NK-92 (cell line): ENCODE measurements around the gene WASHC3.
"Not testable (repeated sequence)": the region's sequence is repeated elsewhere in the genome, so short reads cannot be mapped to it uniquely, and the experiment has no call there.

Experiments
- DNase-seq: peaks from one replicate; lab custom pipeline; 2025; ENCODE audit not compliant: unreplicated experiment; lab: John Stamatoyannopoulos, UW

WASHC3 gene, protein sequence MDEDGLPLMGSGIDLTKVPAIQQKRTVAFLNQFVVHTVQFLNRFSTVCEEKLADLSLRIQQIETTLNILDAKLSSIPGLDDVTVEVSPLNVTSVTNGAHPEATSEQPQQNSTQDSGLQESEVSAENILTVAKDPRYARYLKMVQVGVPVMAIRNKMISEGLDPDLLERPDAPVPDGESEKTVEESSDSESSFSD

DNA sequence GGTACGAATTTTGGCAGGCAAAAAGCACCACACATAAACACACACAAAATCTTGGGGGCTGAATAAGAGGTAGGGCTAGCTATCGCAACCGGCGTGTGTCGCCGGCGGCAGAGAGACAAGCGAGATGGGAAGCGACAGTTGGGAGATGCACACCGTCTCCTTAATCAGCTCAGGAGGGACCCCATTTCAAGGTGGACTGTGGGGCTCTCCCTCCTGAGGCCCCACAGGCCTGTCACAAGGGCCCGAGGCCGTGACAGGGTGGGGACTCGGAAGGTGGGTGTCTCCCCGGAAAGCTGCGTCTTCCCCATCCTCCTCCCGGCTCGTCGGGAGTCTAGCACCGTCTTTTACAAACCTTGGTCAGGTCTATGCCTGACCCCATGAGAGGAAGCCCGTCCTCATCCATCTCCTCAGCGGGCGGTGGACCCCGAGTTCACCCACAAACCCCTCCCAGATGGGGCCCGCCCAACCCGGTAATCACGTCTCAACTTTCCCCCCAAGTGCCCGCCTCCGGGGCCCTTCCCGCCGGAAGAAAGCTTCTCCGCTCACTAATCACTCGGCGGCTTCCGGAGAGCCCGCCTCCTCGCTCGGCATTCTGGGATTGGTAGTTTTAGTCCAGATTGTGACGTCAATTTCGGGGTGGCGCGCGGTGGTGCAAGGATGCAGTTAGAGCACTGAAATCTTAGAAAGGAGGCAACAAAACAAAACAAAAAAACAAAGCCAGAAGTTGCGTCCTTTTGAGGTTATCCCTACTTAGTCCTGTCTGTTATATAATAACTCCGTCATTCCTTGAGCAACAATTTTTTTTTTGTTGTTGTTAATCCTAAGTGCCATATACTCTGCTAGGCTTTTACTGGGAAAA, at the start of gene WASHC3:
TSS of gene WASHC3 (minus strand) at position 432 of the 859 bp plus-strand sequence. CDS start at position 403, 29 bp downstream.
- DNase-seq: peak; percentile 60

DNA sequence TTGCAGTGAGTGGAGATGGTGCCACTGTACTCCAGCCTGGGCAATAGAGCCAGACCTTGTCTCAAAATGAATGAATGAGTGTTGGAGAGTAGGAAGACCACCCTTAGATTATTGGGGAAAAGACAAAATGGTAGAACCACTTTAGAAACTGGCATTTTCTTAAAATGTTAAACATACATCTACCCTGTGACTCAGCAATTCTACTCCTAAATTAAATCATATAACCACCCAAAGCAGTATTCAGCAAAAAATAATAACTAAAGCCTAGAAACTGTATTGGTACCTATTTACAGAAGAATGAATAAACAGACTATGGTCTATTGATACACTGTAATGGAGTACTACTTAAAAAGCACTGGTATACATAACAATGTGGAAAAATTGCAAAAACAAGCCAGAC, 49.0 kb upstream of the WASHC3 start:
- no peak for DNase-seq

DNA sequence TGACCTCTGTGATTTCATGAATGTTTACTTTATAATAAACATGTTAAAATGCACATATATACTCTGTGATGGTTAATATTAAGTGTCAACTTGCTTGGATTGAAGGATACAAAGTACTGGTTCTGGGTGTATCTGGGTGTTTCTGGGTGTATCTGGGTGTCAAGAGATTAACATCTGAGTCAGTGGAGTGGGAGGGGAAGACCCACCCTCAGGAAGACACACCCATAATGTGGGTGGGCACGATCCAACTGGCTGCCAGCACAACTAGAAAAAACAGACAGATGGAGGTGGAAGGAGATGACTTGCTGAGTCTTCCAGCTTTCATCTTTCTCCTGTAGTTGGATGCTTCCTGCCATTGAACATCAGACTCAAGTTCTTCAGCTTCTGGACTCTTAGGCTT, 46.2 kb upstream of the WASHC3 start:
- no peak for DNase-seq

DNA sequence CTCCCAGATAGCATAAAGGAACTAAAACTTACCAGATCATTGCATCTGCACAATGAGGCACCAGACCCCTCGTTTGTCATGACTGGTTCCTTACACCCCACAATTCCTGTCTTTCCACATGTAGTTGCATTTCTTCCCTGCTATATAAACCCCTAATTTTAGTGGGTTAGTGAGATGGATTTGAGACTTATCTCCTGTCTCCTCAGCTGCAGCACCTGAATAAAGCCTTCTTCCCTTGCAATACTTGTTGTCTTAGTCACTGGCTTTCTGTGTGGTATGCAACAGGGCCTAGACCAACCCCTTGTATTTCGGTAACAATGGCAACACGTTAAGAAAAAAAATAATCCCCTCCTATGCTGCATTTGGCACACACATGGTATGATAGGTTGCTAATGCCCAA, 45.1 kb upstream of the WASHC3 start:
- no peak for DNase-seq

DNA sequence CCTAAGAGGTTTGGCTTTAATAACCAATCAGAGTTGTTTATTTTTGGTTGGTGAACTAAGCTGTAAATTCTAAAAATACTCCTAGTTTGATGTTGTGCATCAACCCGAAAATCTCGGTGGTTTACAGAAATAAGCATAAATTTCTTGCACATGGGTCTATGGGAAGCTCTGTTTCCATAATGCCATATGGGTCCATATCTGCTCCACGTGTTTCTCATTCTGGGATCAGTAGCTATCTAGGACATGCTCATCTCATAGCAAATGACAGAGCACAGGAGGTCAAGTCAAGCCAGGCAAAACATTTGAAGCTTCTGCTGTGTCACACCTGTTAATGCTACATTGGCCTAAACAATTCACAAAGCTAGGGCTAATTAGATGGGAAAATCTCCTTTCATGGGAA, 35.1 kb upstream of the WASHC3 start:
- DNase-seq: no peak

DNA sequence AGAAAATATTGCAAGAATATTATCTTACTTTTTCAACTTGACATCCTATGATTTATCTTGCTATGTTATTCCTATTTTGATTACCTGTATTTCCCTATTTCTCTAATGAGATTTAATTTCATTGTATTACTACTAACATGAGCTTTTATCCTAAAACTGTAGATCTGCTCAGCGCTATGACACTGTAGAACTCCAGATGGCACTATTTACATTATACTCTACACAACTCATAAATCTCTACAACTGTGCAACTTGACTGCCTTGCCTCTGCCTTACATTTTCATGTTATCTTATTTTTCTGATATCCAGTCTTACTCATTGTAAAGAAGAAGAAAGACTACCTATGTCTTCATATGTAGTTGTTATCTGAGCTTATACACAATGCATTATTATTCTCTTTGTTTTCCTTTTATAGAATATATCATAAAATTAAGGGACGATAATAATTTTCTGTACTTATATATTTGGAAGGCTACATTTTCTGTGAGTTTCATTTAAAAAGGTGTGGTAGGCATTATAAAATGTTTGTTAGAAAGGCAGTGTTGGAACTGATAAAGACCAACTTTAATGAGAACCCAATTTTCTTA, 34.0 kb upstream of the WASHC3 start:
- DNase-seq: no peak

DNA sequence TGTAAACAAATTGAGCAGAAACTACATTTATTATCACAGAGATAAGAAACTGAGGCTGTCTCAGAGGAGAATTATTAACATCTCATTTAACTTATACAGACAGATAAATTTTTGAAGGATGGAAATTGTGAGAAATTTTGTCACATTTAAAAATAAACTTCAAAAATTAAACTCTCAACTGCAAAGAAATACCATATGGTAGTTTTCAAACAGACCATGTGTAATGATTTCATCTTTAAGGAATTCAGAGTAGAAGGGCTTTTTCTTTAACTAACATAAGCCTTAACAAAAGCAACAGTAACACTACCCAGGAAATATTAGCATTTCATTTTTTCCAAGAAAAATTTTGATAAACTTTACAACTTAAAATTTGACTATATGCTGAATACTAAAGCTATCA, 31.5 kb upstream of the WASHC3 start:
- no peak for DNase-seq

DNA sequence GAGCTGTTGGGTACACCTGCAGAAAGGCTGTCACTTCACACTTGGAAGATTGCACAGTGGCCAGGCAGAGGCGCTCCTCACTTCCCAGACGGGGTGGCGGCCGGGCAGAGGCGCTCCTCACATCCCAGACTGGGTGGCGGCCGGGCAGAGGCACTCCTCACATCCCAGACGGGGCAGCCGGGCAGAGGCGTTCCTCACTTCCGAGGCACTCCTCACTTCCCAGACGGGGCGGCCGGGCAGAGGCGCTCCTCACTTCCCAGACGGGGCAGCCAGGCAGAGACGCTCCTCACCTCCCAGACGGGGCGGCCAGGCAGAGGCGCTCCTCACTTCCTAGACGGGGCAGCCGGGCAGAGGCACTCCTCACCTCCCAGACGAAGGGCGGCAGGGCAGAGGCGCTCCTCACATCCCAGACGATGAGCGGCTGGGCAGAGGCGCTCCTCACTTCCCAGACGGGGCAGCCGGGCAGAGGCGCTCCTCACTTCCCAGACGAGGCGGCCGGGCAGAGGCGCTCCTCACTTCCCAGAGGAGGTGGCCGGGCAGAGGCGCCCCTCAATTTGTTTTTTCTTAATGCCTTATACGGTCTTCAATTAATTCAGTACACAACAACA, 27.5 kb upstream of the WASHC3 start:
- not testable (repeated sequence) for DNase-seq

DNA sequence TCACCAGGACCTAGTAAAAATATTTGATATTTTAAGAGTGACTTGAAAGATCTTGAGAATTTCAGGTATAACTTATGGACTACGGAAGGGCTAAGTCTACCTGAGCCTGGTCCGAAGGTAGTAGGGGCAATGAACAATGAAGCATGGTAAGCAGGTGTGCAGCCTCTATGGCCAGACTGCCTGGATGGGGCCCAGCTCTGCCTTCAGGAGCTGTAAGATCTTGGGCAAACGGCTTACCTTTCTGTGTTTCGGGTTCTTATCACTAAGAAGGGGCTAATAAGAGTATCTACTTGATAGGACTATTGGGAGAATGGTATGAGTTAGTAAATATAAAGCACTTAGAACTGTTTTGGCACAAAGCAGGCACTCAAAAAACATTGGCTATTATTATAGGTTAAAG, 19.1 kb upstream of the WASHC3 start:
- no peak for DNase-seq

DNA sequence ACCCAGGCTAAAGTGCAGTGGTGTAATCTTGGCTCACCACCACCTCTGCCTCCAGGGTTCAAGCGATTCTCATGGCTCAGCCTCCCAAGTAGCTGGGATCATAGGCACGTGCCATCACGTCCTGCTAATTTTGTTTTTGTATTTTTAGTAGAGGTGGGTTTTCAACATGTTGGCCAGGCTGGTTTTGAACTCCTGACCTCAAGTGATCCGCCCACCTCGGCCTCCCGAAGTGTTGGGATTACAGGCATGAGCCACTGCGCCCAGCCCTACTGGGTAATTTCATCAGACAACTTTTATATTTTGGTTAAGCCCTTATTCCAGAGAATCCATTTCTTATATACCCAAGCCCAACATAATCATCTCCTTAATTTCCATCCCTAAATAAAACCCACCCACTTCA, 10.3 kb upstream of the WASHC3 start:
- not testable (repeated sequence) for DNase-seq

DNA sequence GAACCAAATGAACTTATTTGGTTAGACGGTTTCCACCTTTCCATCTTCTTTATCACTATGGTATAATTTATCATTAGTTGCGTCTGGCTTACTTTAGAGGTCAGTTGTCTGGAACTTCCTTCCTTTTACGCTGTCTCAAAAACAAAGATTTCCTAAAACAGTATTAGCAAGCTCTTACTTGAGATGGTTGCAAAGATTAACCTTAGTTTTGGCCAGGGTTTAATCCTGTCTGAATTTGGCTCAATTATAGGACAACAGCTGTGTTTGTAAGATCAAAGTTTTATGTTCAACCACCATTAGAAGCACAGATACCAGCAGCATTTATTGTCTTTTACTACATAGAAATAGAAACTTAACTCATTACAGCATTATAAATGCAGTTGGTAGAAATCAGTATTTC, 7.9 kb upstream of the WASHC3 start:
- DNase-seq: no peak

DNA sequence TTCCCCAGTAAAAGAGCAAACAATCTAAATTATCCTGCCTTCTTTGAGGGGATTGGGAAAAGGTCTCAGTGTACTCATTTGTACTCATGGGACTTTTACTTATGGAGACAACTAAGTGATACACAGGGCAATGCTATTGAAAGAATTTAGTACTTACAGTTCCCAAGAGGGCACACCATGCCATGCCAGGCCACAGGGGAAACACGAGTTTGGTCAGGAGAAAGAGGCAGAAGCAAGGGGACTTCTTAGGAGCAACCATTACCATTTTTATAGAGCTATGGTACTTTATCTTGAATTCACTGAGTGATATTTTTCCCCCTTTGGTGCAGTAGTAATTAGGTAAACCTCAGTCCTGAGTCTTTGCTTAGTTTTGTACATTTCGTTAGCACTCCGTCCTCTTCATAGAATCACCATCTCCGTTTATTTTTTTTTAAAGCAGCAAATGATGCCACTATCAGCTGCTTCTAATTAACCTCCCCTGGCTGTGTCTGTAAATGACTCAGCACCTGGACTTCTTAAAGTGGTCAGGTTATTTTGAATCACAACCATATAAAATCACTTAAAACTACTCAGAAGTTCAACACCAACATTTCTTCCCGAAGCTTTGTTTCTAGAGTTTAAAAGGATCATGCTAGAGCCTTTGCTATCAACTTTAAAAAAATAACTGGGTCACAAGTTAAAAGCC, 5.9 kb upstream of the WASHC3 start:
- DNase-seq: no peak

DNA sequence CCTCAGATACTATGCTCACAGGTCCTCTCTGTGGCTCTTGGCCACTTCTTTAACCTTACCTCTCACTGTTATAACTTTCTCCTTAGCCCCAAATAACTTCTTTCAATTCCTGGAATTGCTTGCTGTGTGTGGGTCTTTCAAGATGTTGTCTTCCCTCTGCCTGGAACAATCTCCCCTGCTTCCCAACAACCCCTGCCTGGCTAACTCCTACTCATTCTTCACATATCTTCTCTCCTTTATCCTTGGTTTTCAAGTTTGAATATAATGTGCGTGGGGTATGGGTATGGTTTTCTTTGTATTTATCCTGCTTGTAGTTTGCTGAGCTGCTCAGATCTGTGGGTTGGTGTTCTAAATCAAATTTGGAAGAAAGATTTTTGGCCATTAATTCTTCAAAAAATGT, 2.7 kb upstream of the WASHC3 start:
- no peak for DNase-seq

DNA sequence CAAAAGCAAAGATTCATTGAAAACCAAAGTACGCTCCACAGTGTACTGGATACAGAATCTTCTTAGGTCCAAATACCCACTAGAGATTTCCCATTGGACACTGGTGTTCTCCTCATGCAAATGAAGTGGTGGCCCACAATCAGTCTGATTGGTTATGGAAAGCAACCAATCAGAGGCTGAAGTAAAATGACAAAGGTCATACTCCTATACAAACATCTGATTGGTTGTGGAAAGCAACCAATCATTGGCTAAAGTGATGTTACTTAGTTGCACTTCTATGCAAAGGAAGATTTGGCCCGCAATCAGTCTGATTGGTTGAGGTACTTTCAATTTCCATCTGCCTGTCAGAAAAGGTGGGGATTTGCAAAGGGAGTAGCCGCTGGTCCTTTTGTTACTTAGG, 1.3 kb upstream of the WASHC3 start:
- DNase-seq: no peak

DNA sequence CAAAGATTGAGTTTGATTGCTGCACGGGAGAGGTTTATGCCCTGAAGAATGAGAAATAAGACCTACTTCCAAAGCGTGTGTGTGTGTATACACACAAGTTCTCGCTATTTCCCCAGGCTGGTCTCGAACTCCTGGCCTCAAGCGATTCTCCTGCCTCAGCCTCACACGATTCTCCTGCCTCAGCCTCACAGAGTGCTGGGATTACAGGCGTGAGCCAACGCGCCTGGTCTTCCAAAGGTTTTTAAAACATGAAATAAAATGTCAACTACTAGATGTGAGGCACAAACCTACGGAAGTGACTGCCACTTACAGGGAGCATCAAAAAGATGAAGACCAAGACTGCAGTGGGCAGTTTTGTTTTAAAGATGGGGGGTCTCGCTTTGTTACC, 622 bp upstream of the WASHC3 start:
- no peak for DNase-seq

DNA sequence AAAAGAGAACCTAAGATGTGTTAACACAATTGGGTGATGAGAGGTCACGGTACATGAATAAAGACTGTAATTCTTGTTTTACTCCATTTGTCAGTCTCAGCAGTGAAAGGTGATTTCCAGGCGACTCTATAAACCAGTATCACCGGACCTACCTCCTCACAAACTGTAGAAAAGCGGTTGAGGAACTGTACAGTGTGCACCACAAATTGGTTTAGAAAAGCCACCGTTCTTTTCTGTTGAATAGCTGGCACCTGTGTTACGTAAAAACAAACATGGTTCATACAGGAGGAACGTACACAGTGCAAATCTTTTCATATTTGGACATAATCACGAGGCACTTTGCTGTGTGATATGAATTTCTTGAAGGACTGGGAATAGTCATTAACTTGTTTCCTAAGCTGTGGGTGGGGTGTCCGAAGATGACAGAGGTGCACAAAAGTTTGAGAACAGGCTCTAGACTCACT, 663 bp downstream of the WASHC3 start:
- DNase-seq: no peak

DNA sequence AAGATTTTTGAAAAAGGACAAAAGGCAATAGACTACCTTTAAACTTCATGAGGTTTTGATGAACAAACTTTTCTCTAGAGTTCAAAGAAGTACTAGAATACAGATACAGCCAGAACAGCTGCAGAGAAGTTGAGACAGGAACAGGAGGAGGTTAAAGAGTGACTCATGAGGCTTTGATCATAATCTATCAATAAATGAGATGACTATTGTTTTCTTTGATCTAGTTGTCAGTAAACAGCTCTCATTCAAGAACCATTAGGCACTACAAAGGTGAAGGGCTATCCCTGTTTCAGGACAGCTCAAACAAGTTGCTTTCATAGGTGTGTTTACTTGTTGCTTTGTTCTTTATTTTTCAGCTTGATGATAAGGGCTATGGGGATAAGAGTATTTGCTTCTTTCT, 2.4 kb downstream of the WASHC3 start:
- DNase-seq: no peak

DNA sequence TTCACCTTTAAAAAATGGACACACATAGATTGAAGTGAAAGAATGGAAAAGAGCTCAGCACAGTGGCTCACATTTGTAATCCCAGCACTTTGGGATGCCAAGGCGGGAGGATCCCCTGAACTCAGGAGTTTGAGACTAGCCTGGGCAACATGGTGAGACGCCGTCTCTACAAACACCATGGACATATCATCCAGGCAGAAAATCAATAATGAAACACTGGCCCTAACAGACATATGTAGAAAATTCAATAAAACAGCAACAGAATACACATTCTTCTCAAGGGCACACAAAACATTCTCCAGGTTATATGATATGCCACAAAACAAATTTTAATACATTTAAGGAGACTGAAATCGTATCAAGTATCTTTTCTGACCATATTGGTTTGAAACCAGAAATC, 7.4 kb downstream of the WASHC3 start:
- DNase-seq: no peak

DNA sequence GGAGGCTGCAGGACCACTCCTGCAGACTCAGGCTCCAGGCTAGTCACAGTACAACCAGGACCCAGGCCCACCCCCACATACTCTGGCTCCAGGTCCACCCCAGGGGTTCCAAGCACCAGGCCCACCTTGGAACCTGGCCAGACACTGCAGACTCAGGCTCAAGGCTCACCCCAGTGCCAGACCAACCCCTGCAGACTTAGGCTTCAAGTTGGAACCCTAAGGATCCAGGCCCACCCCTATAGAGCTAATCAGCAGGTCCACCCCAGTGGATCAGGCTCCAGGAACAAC, 8.8 kb downstream of the WASHC3 start:
- no peak for DNase-seq

DNA sequence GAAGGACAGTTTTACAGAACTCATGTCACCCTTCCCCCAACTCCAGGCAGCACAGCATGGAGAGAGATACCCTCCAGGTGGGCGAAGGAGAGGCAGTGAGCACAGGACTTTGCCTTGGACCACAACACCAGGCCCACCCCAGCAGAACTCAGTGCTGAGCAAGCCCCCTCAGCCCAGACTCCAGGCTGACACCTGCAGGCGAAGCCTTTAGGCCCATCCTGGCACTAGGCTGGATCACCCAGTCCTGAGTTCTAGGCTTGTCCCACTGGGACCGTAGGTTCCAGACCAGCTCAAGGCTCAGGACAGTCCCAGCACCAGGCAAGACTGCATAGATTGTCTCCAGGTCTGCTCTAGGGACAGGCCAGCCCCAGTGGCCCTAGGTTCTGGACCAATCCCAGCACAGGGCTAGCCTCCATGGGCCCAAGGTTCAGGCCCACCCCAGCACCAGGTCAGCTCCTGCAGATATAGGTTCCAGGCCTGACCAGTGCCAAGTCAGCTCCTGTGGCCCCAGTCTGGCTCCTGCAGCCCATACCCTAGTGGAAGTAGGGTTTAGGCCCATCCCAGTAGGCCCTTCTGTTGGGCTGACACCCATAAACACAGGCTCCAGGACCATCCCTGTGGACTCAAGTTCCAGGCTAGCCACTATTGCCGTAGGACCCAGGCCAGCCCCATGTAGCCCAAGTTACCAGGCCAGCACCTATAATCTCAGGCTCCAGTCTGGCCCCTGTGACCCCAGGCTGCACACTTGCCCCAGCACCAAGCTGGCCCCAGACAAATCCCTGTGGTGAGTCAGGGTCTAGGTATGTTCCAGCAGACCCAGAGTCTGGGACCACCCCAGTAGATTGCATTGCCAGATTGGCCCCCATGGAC, 9.4 kb downstream of the WASHC3 start:
- DNase-seq: no peak
